ENCODE results near the gene DAB1.

DAB1 gene

GRCh38 chr1:57217905-57218304 lies 206.0 kb downstream of the DAB1 start:
- DNase-seq (ENCODE audit: low read depth) = no peak

- no peak for DNase-seq (ENCODE audit: low read depth)
These were observed 208.8 kb downstream of the DAB1 start for GRCh38 chr1:57214951-57215575.

- DNase-seq (ENCODE audit: low read depth) = no peak
These were observed 213.0 kb downstream of the DAB1 start for GRCh38 chr1:57210881-57211280.

- no peak for DNase-seq (ENCODE audit: low read depth)
These were observed 214.4 kb downstream of the DAB1 start for GRCh38 chr1:57209495-57209894.

GRCh38 chr1:57208741-57209302 lies 215.0 kb downstream of the DAB1 start:
- DNase-seq (ENCODE audit: low read depth) = no peak

GRCh38 chr1:57206038-57206437 lies 217.8 kb downstream of the DAB1 start:
- DNase-seq (ENCODE audit: low read depth) = no peak

- no peak for DNase-seq (ENCODE audit: low read depth)
These were observed 218.7 kb downstream of the DAB1 start for GRCh38 chr1:57204942-57205787.

- DNase-seq (ENCODE audit: low read depth) = no peak
These were observed 219.8 kb downstream of the DAB1 start for GRCh38 chr1:57204091-57204490.

- DNase-seq (ENCODE audit: low read depth) = no peak
These were observed 221.6 kb downstream of the DAB1 start for GRCh38 chr1:57202241-57202640.

GRCh38 chr1:57198912-57199311 lies 224.9 kb downstream of the DAB1 start:
- DNase-seq (ENCODE audit: low read depth) = no peak

GRCh38 chr1:57195436-57195941 lies 228.4 kb downstream of the DAB1 start:
- DNase-seq (ENCODE audit: low read depth) = no peak

GRCh38 chr1:57192222-57192621 lies 231.6 kb downstream of the DAB1 start:
- no peak for DNase-seq (ENCODE audit: low read depth)

GRCh38 chr1:57190898-57191297 lies 233.0 kb downstream of the DAB1 start:
- DNase-seq (ENCODE audit: low read depth) = no peak

- DNase-seq (ENCODE audit: low read depth) = no peak
These were observed 235.7 kb downstream of the DAB1 start for GRCh38 chr1:57188168-57188567.

- no peak for DNase-seq (ENCODE audit: low read depth)
These were observed 237.4 kb downstream of the DAB1 start for GRCh38 chr1:57186455-57186854.

GRCh38 chr1:57179001-57179400 lies 244.9 kb downstream of the DAB1 start:
- no peak for DNase-seq (ENCODE audit: low read depth)

GRCh38 chr1:57175506-57175905 lies 248.4 kb downstream of the DAB1 start:
- no peak for DNase-seq (ENCODE audit: low read depth)

- no peak for DNase-seq (ENCODE audit: low read depth)
These were observed 251.8 kb downstream of the DAB1 start for GRCh38 chr1:57172040-57172439.

- DNase-seq (ENCODE audit: low read depth) = no peak
These were observed 255.9 kb downstream of the DAB1 start for GRCh38 chr1:57167997-57168396.

GRCh38 chr1:57165546-57165945 lies 258.3 kb downstream of the DAB1 start:
- DNase-seq (ENCODE audit: low read depth) = no peak

- no peak for DNase-seq (ENCODE audit: low read depth)
These were observed 259.3 kb downstream of the DAB1 start for GRCh38 chr1:57164584-57164983.

- no peak for DNase-seq (ENCODE audit: low read depth)
These were observed 260.1 kb downstream of the DAB1 start for GRCh38 chr1:57163789-57164188.

GRCh38 chr1:57163325-57163724 lies 260.5 kb downstream of the DAB1 start:
- DNase-seq (ENCODE audit: low read depth) = no peak
